ENCODE measurements around the gene TOP3A. TPM values are rescaled to one million over a fixed set of nuclear protein-coding genes. Genes with fewer than 3 reads are reported as not detected.

The TOP3A gene
- total and polyA plus RNA-seq, 2 experiments from 2014 or later, result 21.7 to 76.7 TPM

GRCh38 chr17:18318771-18319450, 4.1 kb upstream of the TOP3A start:
- peaks cover 29% of the 10 kb centered on the region for H3K4me1 Mint-ChIP-seq
- H3K9me3 Mint-ChIP-seq, result peaks cover 7% of the 10 kb centered on the region; the same call in 1 of the 3 replicates
- H3K9me2 ChIP-seq (ENCODE audit: insufficient read depth), result no peaks in the 10 kb centered on the region
- no peak overlapping the region for H3K27ac ChIP-seq (ENCODE audit: low read depth)
- DNase-seq (ENCODE audit: low spot score) (no peak), ATAC-seq (no peak)
- peaks cover 20% of the 10 kb centered on the region for H3K27me3 Mint-ChIP-seq (ENCODE audit: insufficient read depth, low read depth, poor library complexity)
- H2AFZ ChIP-seq, result no peak overlapping the region
- TF ChIP-seq JUNB (IDR thresholded peaks at IDR 0.05; ENCODE audit: unreplicated experiment) (no peak), ZNF114 (CRISPR knock-in tag; IDR thresholded peaks at IDR 0.05) (no peak), STAT1 (IDR thresholded peaks at IDR 0.05; ENCODE audit: unreplicated experiment) (no peak), ETS1 (IDR thresholded peaks at IDR 0.05) (no peak), REST (IDR thresholded peaks at IDR 0.05; ENCODE audit: unreplicated experiment) (no peak)
- no peaks in the 10 kb centered on the region for H3K36me3 ChIP-seq (ENCODE audit: insufficient read depth)
- H3K27me3 ChIP-seq (ENCODE audit: insufficient read depth), result no peaks in the 10 kb centered on the region
- peaks cover 8% of the 10 kb centered on the region; the same call in 1 of the 2 replicates for H3K4me1 ChIP-seq (ENCODE audit: insufficient read depth)
- peaks cover 59% of the 10 kb centered on the region for H3K79me2 ChIP-seq (replicated peaks; ENCODE audit: insufficient read depth)
- H3K4me3 ChIP-seq, result no peak overlapping the region
- H4K20me1 ChIP-seq (replicated peaks; ENCODE audit: insufficient read depth), result peaks cover 6% of the 10 kb centered on the region
- H3K36me3 Mint-ChIP-seq (ENCODE audit: low read depth), result peaks cover 43% of the 10 kb centered on the region
- no peak overlapping the region for H3K4me2 ChIP-seq
- H3K4me3 Mint-ChIP-seq, result no peak overlapping the region; the same call in 2 of the 3 replicates
- no peak overlapping the region for H3K27ac Mint-ChIP-seq
- H3F3A ChIP-seq (replicated peaks; ENCODE audit: low read depth), result 0 out of 2 replicates have a peak, but pooled peaks cover 6% of the 10 kb centered on the region

- no peak for TF ChIP-seq ETS1 (IDR thresholded peaks at IDR 0.05)
- TF ChIP-seq STAT1 (IDR thresholded peaks at IDR 0.05; ENCODE audit: unreplicated experiment), result no peak
- no peak for TF ChIP-seq JUNB (IDR thresholded peaks at IDR 0.05; ENCODE audit: unreplicated experiment)
- no peak for TF ChIP-seq ZNF331 (CRISPR knock-in tag; IDR thresholded peaks at IDR 0.05; ENCODE audit: low read depth)
- no peak for TF ChIP-seq ZNF114 (CRISPR knock-in tag; IDR thresholded peaks at IDR 0.05)
- TF ChIP-seq EZH2phosphoT487 (IDR thresholded peaks at IDR 0.05; ENCODE audit: unreplicated experiment), result no peak
- TF ChIP-seq REST (IDR thresholded peaks at IDR 0.05; ENCODE audit: unreplicated experiment), result no peak
- TF ChIP-seq CTCF (conservative IDR thresholded peaks at IDR 0.05; ENCODE audit: low read depth in 2 of 2), result no peak
- H3K4me3 Mint-ChIP-seq, result no peak overlapping the region
These were observed 3.3 kb upstream of the TOP3A start for GRCh38 chr17:18318117-18318516.

More at GRCh38 chr17:18318117-18318516, 3.3 kb upstream of the TOP3A start:
- Histone ChIP-seq H3K27ac (ENCODE audit: low read depth) (no peak overlapping the region), H3K4me2 (peak overlapping the region; percentile 48; the same call in 1 of the 2 replicates), H2AFZ (no peak overlapping the region), H4K20me1 (replicated peaks; ENCODE audit: insufficient read depth) (peaks cover 10% of the 10 kb centered on the region), H3K36me3 (ENCODE audit: insufficient read depth) (peaks cover 2% of the 10 kb centered on the region; the same call in 1 of the 2 replicates), H3K4me3 (no peak overlapping the region), H3K79me2 (replicated peaks; ENCODE audit: insufficient read depth) (peaks cover 67% of the 10 kb centered on the region), H3K4me1 (ENCODE audit: insufficient read depth) (peaks cover 16% of the 10 kb centered on the region; the same call in 1 of the 2 replicates), H3K9me2 (ENCODE audit: insufficient read depth) (no peaks in the 10 kb centered on the region), H3F3A (replicated peaks; ENCODE audit: low read depth) (0 out of 2 replicates have a peak, but pooled peaks cover 6% of the 10 kb centered on the region), H3K27me3 (ENCODE audit: insufficient read depth) (no peaks in the 10 kb centered on the region)
- Mint-ChIP-seq H3K27ac (peak overlapping the region; percentile 56; the same call in 1 of the 2 replicates), H3K4me1 (peaks cover 36% of the 10 kb centered on the region), H3K9me3 (peaks cover 7% of the 10 kb centered on the region; the same call in 1 of the 3 replicates), H3K36me3 (ENCODE audit: low read depth) (peaks cover 42% of the 10 kb centered on the region), H3K27me3 (ENCODE audit: insufficient read depth, low read depth, poor library complexity) (peaks cover 20% of the 10 kb centered on the region)
- ATAC-seq (no peak), DNase-seq (ENCODE audit: low spot score) (no peak)

All from GM23338 (cell line).